DOHH2 (cell line): ENCODE results near the gene SMOC2.

Experiments
- CTCF ChIP-seq: fragments of 200-600 bp; sonication (generic); IDR thresholded peaks from one replicate; pipeline ENCODE4 v1.5.1; 2014; ENCODE audit warnings: antibody characterized with exemption, mild to moderate bottlenecking, low read depth, low read length; ENCODE audit not compliant: poor library complexity, severe bottlenecking
- EZH2phosphoT487 ChIP-seq: fragments of 200-600 bp; sonication (generic); IDR thresholded peaks from 2 replicates; pipeline ENCODE4 v1.6.1; 2017; ENCODE audit warnings: borderline replicate concordance, mild to moderate bottlenecking, antibody characterized with exemption, low read length, moderate library complexity, mixed read lengths

- no peak for TF ChIP-seq CTCF
- no peak for TF ChIP-seq EZH2phosphoT487
Measured at GRCh38 chr6:168397012-168397411, 44.0 kb upstream of the SMOC2 start.
